GM23338 (cell line): ENCODE results near the gene ERFE. TPM values are rescaled to one million over a fixed set of nuclear protein-coding genes. Genes with fewer than 3 reads are reported as not detected.

Source experiments
- ATAC-seq: fragments of 200-7000 bp; cut with Tn5 transposase; 3 replicates; pipeline ENCODE4 v1.9.1; 2020
- DNase-seq: peaks from one replicate; pipeline ENCODE4 v3.0.0-alpha.2; 2015; ENCODE audit warnings: low spot score
- H2AFZ ChIP-seq: fragments of 200-600 bp; sonication (generic); 2 replicates; pipeline ENCODE4 v1.8.0; 2016; ENCODE audit warnings: antibody characterized with exemption, mild to moderate bottlenecking, moderate library complexity
- H3F3A ChIP-seq: fragments of 200-600 bp; sonication (generic); replicated peaks from 2 replicates; pipeline ENCODE4 v1.8.0; 2017; ENCODE audit warnings: antibody characterized with exemption, mixed run types, low read depth
- H3K27ac ChIP-seq: fragments of 200-600 bp; sonication (generic); 2 replicates; pipeline ENCODE4 v1.6.1; 2016; ENCODE audit warnings: low read depth
- H3K27me3 ChIP-seq: fragments of 200-600 bp; sonication (generic); 2 replicates; pipeline ENCODE4 v1.8.0; 2016; ENCODE audit warnings: mild to moderate bottlenecking, mixed run types, moderate library complexity; ENCODE audit not compliant: insufficient read depth
- H3K36me3 ChIP-seq: fragments of 200-600 bp; sonication (generic); 2 replicates; pipeline ENCODE4 v1.8.0; 2016; ENCODE audit warnings: mild to moderate bottlenecking; ENCODE audit not compliant: insufficient read depth
- H3K4me1 ChIP-seq: fragments of 200-600 bp; sonication (generic); 2 replicates; pipeline ENCODE4 v1.8.0; 2016; ENCODE audit warnings: mild to moderate bottlenecking, moderate library complexity; ENCODE audit not compliant: insufficient read depth
- H3K4me2 ChIP-seq: fragments of 200-600 bp; sonication (generic); 2 replicates; pipeline ENCODE4 v1.7.1; 2017; ENCODE audit warnings: mixed run types
- H3K4me3 ChIP-seq: fragments of 200-600 bp; sonication (generic); 2 replicates; pipeline ENCODE4 v1.6.1; 2016; ENCODE audit warnings: mixed run types
- H3K79me2 ChIP-seq: fragments of 200-600 bp; sonication (generic); replicated peaks from 2 replicates; pipeline ENCODE4 v1.8.0; 2017; ENCODE audit warnings: mild to moderate bottlenecking; ENCODE audit not compliant: insufficient read depth
- H3K9me2 ChIP-seq: fragments of 200-600 bp; sonication (generic); 2 replicates; pipeline ENCODE4 v1.8.0; 2017; ENCODE audit not compliant: insufficient read depth
- H4K20me1 ChIP-seq: fragments of 200-600 bp; sonication (generic); replicated peaks from 2 replicates; pipeline ENCODE4 v1.8.0; 2017; ENCODE audit warnings: mild to moderate bottlenecking; ENCODE audit not compliant: insufficient read depth
- H3K27ac Mint-ChIP-seq: 2 replicates; pipeline ENCODE4 v1.8.0; 2020; ENCODE audit warnings: inconsistent platforms, mild to moderate bottlenecking, moderate library complexity, mixed read lengths
- H3K27me3 Mint-ChIP-seq: 3 replicates; pipeline ENCODE4 v1.8.0; 2022; ENCODE audit warnings: low read depth, mild to moderate bottlenecking, moderate library complexity, mixed read lengths, inconsistent platforms; ENCODE audit not compliant: insufficient read depth, poor library complexity
- H3K36me3 Mint-ChIP-seq: 3 replicates; pipeline ENCODE4 v1.8.0; 2021; ENCODE audit warnings: low read depth, mild to moderate bottlenecking, inconsistent platforms, moderate library complexity, mixed read lengths
- H3K4me1 Mint-ChIP-seq: 3 replicates; pipeline ENCODE4 v1.8.0; 2020; ENCODE audit warnings: mild to moderate bottlenecking, inconsistent platforms, mixed read lengths
- H3K4me3 Mint-ChIP-seq: 3 replicates; pipeline ENCODE4 v1.8.0; 2021; ENCODE audit warnings: moderate library complexity, mild to moderate bottlenecking, inconsistent platforms, mixed read lengths
- H3K9me3 Mint-ChIP-seq: 3 replicates; pipeline ENCODE4 v1.8.0; 2020; ENCODE audit warnings: moderate library complexity, mild to moderate bottlenecking, inconsistent platforms, mixed read lengths
- EZH2 ChIP-seq: fragments of 200-600 bp; sonication (generic); IDR thresholded peaks from one replicate; pipeline ENCODE4 v1.8.0; 2017; ENCODE audit warnings: antibody characterized with exemption, mild to moderate bottlenecking, low read depth; ENCODE audit not compliant: unreplicated experiment
- EZH2phosphoT487 ChIP-seq: fragments of 200-600 bp; sonication (generic); IDR thresholded peaks from one replicate; pipeline ENCODE4 v1.8.1; 2018; ENCODE audit warnings: antibody characterized with exemption; ENCODE audit not compliant: unreplicated experiment
- NANOG ChIP-seq: IDR thresholded peaks from 2 replicates; pipeline ENCODE4 v1.6.1; 2016; ENCODE audit warnings: antibody characterized with exemption, borderline replicate concordance
- STAT1 ChIP-seq: IDR thresholded peaks from one replicate; pipeline ENCODE4 v1.6.1; 2016; ENCODE audit warnings: antibody characterized with exemption; ENCODE audit not compliant: unreplicated experiment
- ZNF114 ChIP-seq: fragments of 250-450 bp; sonication (Bioruptor Pico); IDR thresholded peaks from 2 replicates; pipeline ENCODE4 v1.5.0; 2020; ENCODE audit warnings: mild to moderate bottlenecking, moderate library complexity
- polyA plus RNA-seq: library from polyadenylated mRNA; unstranded; fragments of >200 nt; fragmentation: Nextera tagmentation; extraction: Ambion mirVana; gene quantifications from 2 replicates; pipeline ENCODE4 v1.2.1, GENCODE V29; 2016
- total RNA-seq: library from RNA; depleted of rRNA; stranded (reverse); fragments of >200 nt; shearing (Covaris generic); gene quantifications from 2 replicates; pipeline ENCODE4 v1.2.3, GENCODE V29; 2014
- TF ChIP-seq, protein P1 (sequence below): fragments of 250-450 bp; sonication (Bioruptor Pico); IDR thresholded peaks from 2 replicates; pipeline ENCODE4 v1.5.0; 2020; ENCODE audit warnings: mild to moderate bottlenecking, moderate library complexity
- TF ChIP-seq, protein P2 (sequence below): IDR thresholded peaks from one replicate; pipeline ENCODE4 v1.6.1; 2018; ENCODE audit warnings: antibody characterized with exemption; ENCODE audit not compliant: unreplicated experiment

The ERFE gene
- total and polyA plus RNA-seq, 2 experiments from 2014 or later = 1.0 to 3.3 TPM

DNA sequence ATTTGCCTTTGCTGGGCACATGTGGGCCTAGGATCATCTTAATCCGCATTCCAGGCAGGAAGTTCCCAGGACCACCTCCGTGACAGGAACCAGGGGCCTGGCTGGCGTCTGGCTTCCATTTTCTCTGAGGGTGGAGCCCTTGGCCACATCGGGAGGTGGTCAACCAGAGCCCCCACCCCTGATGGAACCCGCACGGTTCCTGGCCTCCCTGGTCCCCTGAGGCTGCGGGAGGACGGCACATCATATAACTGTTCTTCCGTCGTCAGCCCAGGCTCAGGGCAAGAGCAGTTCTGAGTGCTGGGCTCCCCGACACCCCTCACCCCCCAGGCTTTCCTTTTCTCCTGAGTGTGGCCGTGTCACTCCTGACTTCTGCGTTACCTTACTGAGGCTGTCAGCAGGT lies 45.2 kb upstream of the ERFE start (continued):
- TF ChIP-seq, protein P1, sequence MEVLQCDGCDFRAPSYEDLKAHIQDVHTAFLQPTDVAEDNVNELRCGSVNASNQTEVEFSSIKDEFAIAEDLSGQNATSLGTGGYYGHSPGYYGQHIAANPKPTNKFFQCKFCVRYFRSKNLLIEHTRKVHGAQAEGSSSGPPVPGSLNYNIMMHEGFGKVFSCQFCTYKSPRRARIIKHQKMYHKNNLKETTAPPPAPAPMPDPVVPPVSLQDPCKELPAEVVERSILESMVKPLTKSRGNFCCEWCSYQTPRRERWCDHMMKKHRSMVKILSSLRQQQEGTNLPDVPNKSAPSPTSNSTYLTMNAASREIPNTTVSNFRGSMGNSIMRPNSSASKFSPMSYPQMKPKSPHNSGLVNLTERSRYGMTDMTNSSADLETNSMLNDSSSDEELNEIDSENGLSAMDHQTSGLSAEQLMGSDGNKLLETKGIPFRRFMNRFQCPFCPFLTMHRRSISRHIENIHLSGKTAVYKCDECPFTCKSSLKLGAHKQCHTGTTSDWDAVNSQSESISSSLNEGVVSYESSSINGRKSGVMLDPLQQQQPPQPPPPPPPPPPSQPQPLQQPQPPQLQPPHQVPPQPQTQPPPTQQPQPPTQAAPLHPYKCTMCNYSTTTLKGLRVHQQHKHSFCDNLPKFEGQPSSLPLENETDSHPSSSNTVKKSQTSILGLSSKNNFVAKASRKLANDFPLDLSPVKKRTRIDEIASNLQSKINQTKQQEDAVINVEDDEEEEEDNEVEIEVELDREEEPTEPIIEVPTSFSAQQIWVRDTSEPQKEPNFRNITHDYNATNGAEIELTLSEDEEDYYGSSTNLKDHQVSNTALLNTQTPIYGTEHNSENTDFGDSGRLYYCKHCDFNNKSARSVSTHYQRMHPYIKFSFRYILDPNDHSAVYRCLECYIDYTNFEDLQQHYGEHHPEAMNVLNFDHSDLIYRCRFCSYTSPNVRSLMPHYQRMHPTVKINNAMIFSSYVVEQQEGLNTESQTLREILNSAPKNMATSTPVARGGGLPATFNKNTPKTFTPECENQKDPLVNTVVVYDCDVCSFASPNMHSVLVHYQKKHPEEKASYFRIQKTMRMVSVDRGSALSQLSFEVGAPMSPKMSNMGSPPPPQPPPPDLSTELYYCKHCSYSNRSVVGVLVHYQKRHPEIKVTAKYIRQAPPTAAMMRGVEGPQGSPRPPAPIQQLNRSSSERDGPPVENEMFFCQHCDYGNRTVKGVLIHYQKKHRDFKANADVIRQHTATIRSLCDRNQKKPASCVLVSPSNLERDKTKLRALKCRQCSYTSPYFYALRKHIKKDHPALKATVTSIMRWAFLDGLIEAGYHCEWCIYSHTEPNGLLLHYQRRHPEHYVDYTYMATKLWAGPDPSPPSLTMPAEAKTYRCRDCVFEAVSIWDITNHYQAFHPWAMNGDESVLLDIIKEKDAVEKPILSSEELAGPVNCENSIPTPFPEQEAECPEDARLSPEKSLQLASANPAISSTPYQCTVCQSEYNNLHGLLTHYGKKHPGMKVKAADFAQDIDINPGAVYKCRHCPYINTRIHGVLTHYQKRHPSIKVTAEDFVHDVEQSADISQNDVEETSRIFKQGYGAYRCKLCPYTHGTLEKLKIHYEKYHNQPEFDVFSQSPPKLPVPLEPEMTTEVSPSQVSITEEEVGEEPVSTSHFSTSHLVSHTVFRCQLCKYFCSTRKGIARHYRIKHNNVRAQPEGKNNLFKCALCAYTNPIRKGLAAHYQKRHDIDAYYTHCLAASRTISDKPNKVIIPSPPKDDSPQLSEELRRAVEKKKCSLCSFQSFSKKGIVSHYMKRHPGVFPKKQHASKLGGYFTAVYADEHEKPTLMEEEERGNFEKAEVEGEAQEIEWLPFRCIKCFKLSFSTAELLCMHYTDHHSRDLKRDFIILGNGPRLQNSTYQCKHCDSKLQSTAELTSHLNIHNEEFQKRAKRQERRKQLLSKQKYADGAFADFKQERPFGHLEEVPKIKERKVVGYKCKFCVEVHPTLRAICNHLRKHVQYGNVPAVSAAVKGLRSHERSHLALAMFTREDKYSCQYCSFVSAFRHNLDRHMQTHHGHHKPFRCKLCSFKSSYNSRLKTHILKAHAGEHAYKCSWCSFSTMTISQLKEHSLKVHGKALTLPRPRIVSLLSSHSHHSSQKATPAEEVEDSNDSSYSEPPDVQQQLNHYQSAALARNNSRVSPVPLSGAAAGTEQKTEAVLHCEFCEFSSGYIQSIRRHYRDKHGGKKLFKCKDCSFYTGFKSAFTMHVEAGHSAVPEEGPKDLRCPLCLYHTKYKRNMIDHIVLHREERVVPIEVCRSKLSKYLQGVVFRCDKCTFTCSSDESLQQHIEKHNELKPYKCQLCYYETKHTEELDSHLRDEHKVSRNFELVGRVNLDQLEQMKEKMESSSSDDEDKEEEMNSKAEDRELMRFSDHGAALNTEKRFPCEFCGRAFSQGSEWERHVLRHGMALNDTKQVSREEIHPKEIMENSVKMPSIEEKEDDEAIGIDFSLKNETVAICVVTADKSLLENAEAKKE (CRISPR knock-in tag) = no peak
- TF ChIP-seq STAT1 (no peak), EZH2phosphoT487 (no peak), EZH2 (no peak), ZNF114 (CRISPR knock-in tag) (no peak)

DNA sequence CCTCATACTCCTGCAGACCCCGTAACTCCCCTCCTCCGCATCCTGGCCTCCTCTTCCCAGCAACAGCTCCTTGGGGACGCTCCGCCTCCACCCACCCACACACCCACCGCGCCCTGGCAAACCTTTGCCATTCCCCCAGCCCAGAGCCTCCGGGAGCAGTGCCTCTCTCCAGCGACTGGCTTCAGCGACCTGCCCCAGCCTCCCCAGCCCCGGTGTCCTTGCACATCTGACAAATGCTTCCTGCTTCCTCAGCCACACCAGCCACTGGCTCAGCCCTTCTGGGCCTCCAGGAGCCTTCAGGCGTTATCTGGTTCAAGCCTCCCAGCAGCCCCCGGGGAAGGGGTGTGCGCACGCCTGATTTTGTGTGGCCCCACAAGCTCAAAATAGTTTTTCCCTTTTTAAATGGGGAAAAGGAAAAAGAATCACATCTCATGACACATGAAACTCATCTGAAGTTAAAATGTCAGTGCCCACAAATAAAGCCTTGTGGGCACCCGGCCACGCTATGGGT lies 44.4 kb upstream of the ERFE start:
- ATAC-seq (no peak; the same call in 2 of the 3 replicates), DNase-seq (no peak)
- Histone ChIP-seq H3K27ac (no peak overlapping the region), H3F3A (no peaks in the 10 kb centered on the region), H3K27me3 (no peaks in the 10 kb centered on the region), H3K9me2 (no peaks in the 10 kb centered on the region), H3K4me2 (no peak overlapping the region), H4K20me1 (no peaks in the 10 kb centered on the region), H3K4me3 (no peak overlapping the region), H2AFZ (no peak overlapping the region), H3K36me3 (no peaks in the 10 kb centered on the region; the same call in 1 of the 2 replicates), H3K4me1 (no peaks in the 10 kb centered on the region; the same call in 1 of the 2 replicates), H3K79me2 (no peaks in the 10 kb centered on the region)
- Mint-ChIP-seq H3K27me3 (peaks cover 11% of the 10 kb centered on the region), H3K9me3 (peaks cover 13% of the 10 kb centered on the region; the same call in 2 of the 3 replicates), H3K27ac (no peak overlapping the region), H3K36me3 (no peaks in the 10 kb centered on the region), H3K4me3 (no peak overlapping the region), H3K4me1 (peaks cover 7% of the 10 kb centered on the region)
- no peak for TF ChIP-seq NANOG
- TF ChIP-seq, protein P2, sequence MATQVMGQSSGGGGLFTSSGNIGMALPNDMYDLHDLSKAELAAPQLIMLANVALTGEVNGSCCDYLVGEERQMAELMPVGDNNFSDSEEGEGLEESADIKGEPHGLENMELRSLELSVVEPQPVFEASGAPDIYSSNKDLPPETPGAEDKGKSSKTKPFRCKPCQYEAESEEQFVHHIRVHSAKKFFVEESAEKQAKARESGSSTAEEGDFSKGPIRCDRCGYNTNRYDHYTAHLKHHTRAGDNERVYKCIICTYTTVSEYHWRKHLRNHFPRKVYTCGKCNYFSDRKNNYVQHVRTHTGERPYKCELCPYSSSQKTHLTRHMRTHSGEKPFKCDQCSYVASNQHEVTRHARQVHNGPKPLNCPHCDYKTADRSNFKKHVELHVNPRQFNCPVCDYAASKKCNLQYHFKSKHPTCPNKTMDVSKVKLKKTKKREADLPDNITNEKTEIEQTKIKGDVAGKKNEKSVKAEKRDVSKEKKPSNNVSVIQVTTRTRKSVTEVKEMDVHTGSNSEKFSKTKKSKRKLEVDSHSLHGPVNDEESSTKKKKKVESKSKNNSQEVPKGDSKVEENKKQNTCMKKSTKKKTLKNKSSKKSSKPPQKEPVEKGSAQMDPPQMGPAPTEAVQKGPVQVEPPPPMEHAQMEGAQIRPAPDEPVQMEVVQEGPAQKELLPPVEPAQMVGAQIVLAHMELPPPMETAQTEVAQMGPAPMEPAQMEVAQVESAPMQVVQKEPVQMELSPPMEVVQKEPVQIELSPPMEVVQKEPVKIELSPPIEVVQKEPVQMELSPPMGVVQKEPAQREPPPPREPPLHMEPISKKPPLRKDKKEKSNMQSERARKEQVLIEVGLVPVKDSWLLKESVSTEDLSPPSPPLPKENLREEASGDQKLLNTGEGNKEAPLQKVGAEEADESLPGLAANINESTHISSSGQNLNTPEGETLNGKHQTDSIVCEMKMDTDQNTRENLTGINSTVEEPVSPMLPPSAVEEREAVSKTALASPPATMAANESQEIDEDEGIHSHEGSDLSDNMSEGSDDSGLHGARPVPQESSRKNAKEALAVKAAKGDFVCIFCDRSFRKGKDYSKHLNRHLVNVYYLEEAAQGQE = no peak
